ENCODE measurements around the gene EFCAB8.

DNA sequence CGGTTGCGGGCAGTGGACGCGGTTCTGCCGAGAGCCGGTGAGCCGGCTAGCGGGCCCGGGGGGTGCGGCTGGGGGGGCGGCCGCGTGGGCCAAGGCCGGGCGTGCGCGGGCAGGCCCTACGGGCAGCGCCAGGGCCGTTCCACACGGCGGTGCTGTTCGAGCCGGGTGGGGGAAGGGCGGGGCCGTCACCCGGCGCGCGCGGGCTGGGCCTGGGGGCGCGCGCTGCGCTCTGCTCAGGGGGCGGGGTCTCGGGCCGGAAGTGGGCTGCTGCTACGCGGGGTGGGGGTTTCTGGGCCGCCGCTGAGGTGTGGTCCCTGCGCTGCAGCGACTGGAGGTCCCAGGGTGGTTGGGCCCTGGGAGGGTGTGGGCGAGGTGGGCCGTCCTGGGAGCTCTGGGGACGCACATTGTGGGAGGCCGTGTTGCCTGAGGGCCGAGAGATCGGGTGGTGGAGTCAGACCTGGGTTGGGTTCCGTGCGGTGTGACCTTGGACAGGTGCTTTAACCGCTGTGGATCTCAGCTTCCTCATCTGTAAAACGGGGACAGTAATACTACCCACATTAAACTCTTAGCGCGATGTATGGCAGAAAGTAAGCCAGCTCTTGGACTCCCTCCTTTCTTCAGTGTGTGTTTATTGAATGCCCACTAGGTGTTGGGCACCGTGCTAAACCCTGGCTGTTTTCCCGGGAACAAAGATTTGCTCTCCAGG is 38.6 kb upstream of the EFCAB8 start:
- TF ChIP-seq POLR2A (IDR thresholded peaks at IDR 0.05): peak in 2 of 3 donors; percentile 46 to 47
- TF ChIP-seq, protein P1, sequence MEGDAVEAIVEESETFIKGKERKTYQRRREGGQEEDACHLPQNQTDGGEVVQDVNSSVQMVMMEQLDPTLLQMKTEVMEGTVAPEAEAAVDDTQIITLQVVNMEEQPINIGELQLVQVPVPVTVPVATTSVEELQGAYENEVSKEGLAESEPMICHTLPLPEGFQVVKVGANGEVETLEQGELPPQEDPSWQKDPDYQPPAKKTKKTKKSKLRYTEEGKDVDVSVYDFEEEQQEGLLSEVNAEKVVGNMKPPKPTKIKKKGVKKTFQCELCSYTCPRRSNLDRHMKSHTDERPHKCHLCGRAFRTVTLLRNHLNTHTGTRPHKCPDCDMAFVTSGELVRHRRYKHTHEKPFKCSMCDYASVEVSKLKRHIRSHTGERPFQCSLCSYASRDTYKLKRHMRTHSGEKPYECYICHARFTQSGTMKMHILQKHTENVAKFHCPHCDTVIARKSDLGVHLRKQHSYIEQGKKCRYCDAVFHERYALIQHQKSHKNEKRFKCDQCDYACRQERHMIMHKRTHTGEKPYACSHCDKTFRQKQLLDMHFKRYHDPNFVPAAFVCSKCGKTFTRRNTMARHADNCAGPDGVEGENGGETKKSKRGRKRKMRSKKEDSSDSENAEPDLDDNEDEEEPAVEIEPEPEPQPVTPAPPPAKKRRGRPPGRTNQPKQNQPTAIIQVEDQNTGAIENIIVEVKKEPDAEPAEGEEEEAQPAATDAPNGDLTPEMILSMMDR (IDR thresholded peaks at IDR 0.05): peak in 2 of 7 experiments; percentile 11 to 16

All from body of pancreas (tissue), 4 donors.